Urinary bladder (tissue), 4 donors: ENCODE data around the gene TRIM32. TPM values are rescaled to one million over a fixed set of nuclear protein-coding genes. Genes with fewer than 3 reads are reported as not detected.

ENCODE experiments used
- DNase-seq: peaks from one replicate; pipeline ENCODE4 v3.0.0-alpha.2; 2015; ENCODE audit errors: extremely low spot score
- H3K27ac ChIP-seq: one replicate; pipeline ENCODE4 v1.5.1; 2013; ENCODE audit warnings: low read depth, mild to moderate bottlenecking, moderate library complexity
- H3K36me3 ChIP-seq: one replicate; pipeline ENCODE4 v1.6.1; 2013; ENCODE audit warnings: mild to moderate bottlenecking, moderate library complexity; ENCODE audit not compliant: insufficient read depth
- H3K4me1 ChIP-seq: one replicate; pipeline ENCODE4 v1.6.1; 2013; ENCODE audit warnings: mild to moderate bottlenecking, moderate library complexity; ENCODE audit not compliant: insufficient read depth
- H3K4me3 ChIP-seq: one replicate; pipeline ENCODE4 v1.5.1; 2013; ENCODE audit warnings: low read depth, low read length
- WGBS: extraction: QIAGEN DNeasy Blood & Tissue Kit; methylation state at CpG from one replicate; pipeline ENCODE4 v1.1.7; 2013; 5-methylcytosine and 5-hydroxymethylcytosine counted together
- polyA plus RNA-seq: library from polyadenylated mRNA; stranded (reverse); fragments of 200-250 nt; gene quantifications from one replicate; pipeline ENCODE4 v1.2.3, GENCODE V29; 2013
- total RNA-seq: library from RNA; depleted of rRNA; stranded (reverse); fragments of >200 nt; gene quantifications from one replicate; pipeline ENCODE4 v1.2.3, GENCODE V29; 2014
- donor health status: healthy with polysubstance abuse.
- donor health status: healthy.

Gene TRIM32
- total and polyA plus RNA-seq, 2 donors, result 10.3 to 15.8 TPM

DNA sequence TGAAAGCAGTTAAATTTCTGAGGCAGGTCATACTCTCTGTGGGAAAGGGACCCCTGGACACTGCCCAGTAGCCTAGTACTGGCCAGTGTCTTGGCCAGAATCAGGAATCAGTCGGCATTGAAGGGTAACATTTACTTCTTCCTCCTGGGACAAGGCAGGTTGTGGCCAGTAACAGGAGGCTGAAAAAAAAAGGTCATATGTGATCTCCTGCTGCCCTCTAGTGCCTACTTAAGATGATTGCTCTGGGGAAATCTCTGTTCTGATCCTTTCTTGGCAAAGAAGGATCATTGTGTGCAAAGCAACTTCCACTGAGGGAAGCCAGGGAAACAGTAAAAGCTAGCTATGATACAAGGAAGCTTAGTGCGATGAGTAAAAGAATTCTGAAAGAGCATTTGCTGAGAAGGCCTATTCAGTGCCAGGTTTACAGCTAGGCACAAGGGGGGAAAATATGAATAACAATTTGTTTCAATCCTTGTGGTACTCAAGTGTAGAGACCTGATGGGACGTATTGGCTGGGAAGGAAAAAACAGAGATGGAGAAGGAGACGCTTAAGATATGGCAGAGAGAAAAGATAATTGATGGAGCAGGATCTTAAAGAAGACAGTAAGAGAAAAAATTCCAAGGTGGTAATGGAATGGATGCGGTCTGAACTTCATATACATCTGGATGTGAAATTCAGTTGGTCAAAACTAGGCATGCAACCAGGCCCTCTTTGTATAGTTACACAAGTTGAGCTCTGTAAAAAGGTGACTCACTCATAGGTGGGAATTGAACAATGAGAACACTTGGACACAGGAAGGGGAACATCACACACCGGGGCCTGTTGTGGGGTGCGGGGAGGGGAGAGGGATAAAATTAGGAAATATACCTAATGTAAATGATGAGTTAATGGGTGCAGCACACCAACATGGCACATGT is 25.8 kb upstream of the TRIM32 start:
- Histone ChIP-seq H3K36me3 (no peaks in the 10 kb centered on the region), H3K4me1 (no peaks in the 10 kb centered on the region), H3K27ac (no peak overlapping the region), H3K4me3 (no peak overlapping the region)
- DNase-seq, result peak; percentile 46
- 63% methylated on average over 7 of the region's 7 CpGs for WGBS

DNA sequence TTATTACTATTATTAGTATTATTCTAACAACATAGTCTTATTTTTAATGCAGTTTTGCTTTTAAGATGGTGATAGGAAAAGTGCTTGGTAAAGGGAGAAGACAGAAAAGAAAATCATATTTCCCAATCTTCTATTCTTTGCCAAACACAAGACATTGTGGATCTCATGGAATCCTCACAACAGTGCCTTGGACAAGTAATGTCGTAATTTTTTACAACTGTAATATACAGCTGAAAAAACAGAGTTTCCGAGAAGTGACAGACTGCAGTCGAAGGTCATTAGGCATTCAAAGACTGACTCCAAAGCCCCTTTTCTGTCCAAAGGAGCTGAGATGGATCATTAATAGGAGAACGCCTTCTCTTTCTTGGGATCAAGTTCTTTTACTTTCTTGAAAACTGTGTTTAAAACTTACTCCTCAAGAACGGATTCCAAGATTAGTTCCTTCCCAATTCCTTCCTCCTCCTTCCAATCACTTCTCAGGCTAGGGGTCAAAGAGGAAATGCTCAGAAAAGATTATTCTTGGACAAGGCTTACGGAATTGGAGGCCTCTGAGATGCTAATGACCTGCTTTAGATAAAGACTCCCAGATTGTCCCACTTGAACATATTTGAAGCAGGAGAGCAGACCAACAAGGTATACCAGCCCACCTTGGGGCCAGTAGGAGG is 24.3 kb upstream of the TRIM32 start:
- WGBS, result 63% methylated on average over 6 of the region's 6 CpGs
- no peaks in the 10 kb centered on the region for H3K36me3 ChIP-seq
- no peaks in the 10 kb centered on the region for H3K4me1 ChIP-seq
- H3K27ac ChIP-seq, result no peak overlapping the region
- no peak for DNase-seq
- H3K4me3 ChIP-seq, result no peak overlapping the region

GRCh38 chr9:116663581-116663980 is 23.5 kb upstream of the TRIM32 start:
- H3K4me1 ChIP-seq, result no peaks in the 10 kb centered on the region
- no peak overlapping the region for H3K4me3 ChIP-seq
- no peak overlapping the region for H3K27ac ChIP-seq
- H3K36me3 ChIP-seq, result no peaks in the 10 kb centered on the region
- no peak for DNase-seq
- 96% methylated on average over 1 of the region's 1 CpG for WGBS

DNA sequence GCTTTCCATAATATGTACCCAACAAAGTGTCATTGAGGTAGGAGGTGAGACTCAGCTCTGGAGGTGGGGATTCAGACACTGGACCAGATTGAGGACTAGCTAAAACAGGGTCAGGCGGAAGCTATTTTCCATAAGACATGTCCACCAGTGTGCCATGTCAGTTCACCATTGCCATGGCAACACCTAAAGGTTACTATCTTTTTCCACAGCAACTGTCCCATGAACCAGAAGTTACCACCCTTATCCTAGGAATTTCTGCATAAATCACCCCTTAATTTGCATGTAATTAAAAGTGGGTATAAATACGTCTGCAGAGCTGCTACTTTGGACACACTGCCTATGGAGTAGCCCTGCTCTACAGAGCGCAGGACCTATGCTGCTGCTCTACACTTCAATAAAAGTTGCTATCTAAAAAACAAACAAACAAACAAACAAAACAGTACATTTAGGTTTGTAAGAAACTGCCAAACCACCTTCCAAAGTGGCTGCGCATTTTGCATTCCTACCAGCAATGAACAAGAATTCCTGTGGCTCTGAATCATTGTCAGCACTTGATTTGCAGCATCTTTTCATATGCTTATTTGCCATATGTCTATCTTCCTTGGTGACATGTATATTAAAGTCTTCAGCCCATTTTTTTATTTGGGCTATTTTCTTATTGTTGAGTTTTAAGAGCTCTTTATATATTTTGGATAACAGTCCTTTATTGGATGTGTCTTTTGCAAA is 18.0 kb upstream of the TRIM32 start:
- Histone ChIP-seq H3K4me3 (no peak overlapping the region), H3K27ac (no peak overlapping the region), H3K4me1 (no peaks in the 10 kb centered on the region), H3K36me3 (peaks cover 3% of the 10 kb centered on the region)
- 95% methylated on average over 4 of the region's 4 CpGs for WGBS
- DNase-seq, result no peak

DNA sequence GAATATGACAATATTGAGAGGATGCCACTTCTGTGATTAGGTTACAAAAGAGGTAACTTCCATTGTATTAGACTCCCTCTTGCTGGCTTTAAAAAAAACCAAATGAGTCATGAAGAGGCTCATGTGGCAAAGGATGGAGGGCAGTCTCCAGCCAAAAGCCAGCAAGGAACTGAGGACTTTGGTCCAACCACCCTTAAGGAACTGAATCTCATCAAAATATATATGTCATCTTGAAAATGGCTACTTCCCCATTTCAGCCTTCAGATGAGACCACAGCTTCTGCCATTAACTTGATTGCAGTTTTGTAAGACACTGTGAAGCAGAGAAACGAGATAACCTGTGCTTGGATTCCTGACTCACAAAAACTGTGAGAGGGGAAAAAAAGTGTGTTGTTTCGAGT is 15.5 kb upstream of the TRIM32 start:
- Histone ChIP-seq H3K4me3 (no peak overlapping the region), H3K36me3 (peaks cover 3% of the 10 kb centered on the region), H3K27ac (no peak overlapping the region), H3K4me1 (no peaks in the 10 kb centered on the region)
- DNase-seq, result no peak
- WGBS, result 76% methylated on average over 2 of the region's 2 CpGs

GRCh38 chr9:116673375-116673774 is 13.7 kb upstream of the TRIM32 start:
- DNase-seq, result no peak
- no peak overlapping the region for H3K4me3 ChIP-seq
- H3K4me1 ChIP-seq, result no peaks in the 10 kb centered on the region
- 29% methylated on average over 1 of the region's 1 CpG for WGBS
- H3K36me3 ChIP-seq, result peaks cover 3% of the 10 kb centered on the region
- H3K27ac ChIP-seq, result no peak overlapping the region

- Histone ChIP-seq H3K36me3 (peaks cover 3% of the 10 kb centered on the region), H3K4me3 (no peak overlapping the region), H3K27ac (no peak overlapping the region), H3K4me1 (no peaks in the 10 kb centered on the region)
- DNase-seq, result no peak
- 92% methylated on average over 5 of the region's 5 CpGs for WGBS
Observed at GRCh38 chr9:116674210-116674980, 12.7 kb upstream of the TRIM32 start.

DNA sequence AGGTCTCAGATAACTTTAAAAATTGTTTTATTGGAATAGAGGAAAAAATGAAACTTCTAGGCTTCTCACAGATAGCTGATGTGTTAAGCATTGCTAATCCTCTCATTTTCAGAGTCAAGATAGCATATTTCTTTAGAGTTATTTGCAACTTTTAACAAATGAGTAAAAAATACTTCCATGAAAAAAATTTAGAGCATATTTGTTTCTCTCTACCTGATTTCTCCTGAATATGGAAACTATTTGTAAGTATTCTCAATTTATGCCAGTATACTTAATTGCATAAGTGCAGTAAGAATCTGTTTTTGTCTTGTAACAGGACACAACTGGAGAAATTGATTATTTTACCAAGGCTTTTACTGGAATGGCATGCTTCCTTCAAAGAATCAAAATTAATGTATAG is 3.6 kb upstream of the TRIM32 start:
- DNase-seq, result no peak
- H3K4me3 ChIP-seq, result no peak overlapping the region
- no peak overlapping the region for H3K27ac ChIP-seq
- H3K36me3 ChIP-seq, result no peaks in the 10 kb centered on the region
- no peaks in the 10 kb centered on the region for H3K4me1 ChIP-seq

DNA sequence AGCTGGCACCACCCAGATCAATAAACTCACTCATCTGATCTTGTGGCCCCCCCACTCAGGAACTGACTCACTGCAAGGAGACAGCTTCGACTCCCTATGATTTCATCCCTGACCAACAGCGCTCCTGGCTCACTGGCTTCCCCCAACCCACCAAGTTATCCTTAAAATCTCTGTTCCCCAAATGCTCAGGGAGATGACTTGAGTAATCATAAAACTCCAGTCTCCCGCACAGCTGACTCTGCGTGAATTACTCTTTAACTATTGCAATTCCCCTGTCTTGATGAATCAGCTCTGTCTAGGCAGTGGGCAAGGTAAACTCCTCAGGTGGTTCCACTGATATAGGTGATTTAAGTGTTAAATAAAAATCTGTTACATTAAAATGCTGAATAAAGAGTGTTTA is 1.9 kb upstream of the TRIM32 start:
- H3K4me1 ChIP-seq, result no peaks in the 10 kb centered on the region
- no peak for DNase-seq
- no peak overlapping the region for H3K4me3 ChIP-seq
- no peaks in the 10 kb centered on the region for H3K36me3 ChIP-seq
- no peak overlapping the region for H3K27ac ChIP-seq
- 45% methylated on average over 4 of the region's 4 CpGs for WGBS

- H3K27ac ChIP-seq, result no peak overlapping the region
- H3K36me3 ChIP-seq, result no peaks in the 10 kb centered on the region
- no peak for DNase-seq
- H3K4me1 ChIP-seq, result no peaks in the 10 kb centered on the region
- H3K4me3 ChIP-seq, result no peak overlapping the region
Observed at GRCh38 chr9:116686135-116686534, 970 bp upstream of the TRIM32 start.

DNA sequence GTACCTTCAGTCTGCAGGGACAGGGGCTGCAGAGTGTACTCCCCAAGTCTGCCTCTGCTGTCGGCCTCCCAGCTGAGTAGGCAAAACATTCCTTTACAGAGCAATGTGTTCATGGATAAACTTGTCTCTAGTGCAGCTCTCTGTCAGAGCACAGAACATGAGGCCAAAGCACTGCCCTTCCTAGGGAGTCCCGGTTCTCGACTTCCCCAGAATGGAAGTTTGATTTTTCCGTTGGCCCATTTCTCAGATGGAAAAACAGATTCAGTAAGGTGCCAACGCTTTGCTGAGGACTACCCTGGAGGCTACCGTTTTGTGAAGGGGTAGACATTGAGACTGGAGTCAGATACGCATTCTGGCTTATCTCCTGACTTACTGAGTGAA is 422 bp upstream of the TRIM32 start:
- WGBS, result 10% methylated on average over 7 of the region's 7 CpGs
- Histone ChIP-seq H3K4me1 (no peaks in the 10 kb centered on the region), H3K36me3 (no peaks in the 10 kb centered on the region), H3K27ac (no peak overlapping the region), H3K4me3 (peak overlapping the region; percentile 74)
- no peak for DNase-seq

GRCh38 chr9:116687754-116688135 is 640 bp downstream of the TRIM32 start:
- DNase-seq, result no peak
- H3K27ac ChIP-seq, result no peak overlapping the region
- H3K36me3 ChIP-seq, result peaks cover 2% of the 10 kb centered on the region
- peak overlapping the region; percentile 74 for H3K4me3 ChIP-seq
- WGBS, result 9% methylated on average over 7 of the region's 7 CpGs
- no peaks in the 10 kb centered on the region for H3K4me1 ChIP-seq

DNA sequence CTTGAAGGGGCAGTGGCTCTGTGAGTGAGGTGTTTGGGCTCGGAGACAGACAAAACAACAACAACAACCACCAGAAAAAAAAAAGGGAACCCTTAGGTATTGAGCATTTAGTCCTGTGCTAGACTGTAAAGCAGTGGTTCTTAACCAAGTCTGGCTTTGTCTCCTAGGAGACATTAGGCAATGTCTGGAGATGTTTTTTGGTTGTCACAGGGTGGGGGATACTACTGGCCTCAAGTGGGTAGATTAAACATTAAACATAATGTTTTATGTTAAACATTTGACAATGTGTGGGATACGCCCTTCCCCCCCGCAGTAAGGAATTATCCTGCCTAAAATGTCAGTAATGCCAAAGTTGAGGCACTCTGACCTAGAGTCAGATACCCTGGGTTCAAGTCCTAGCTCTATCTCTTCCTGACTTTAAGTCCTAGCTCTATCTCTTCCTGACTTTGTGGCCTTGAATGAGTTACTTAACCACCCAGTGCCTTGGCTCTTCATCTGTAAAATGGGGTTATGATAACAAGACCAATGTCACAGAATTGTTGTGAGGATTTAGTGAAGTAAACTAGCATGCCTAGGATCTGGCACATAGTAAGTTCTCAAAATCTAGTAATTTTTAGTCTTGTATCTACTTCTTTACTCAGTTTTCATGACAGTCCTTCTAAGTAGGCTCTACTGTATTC is 1.8 kb downstream of the TRIM32 start:
- no peak for DNase-seq
- H3K36me3 ChIP-seq, result peaks cover 2% of the 10 kb centered on the region
- H3K4me3 ChIP-seq, result no peak overlapping the region
- H3K27ac ChIP-seq, result no peak overlapping the region
- WGBS, result 80% methylated on average over 3 of the region's 3 CpGs
- H3K4me1 ChIP-seq, result peaks cover 5% of the 10 kb centered on the region
